OCI-LY7 (cell line): ENCODE data around the gene ZNF577. TPM values are rescaled to one million over a fixed set of nuclear protein-coding genes. Genes with fewer than 3 reads are reported as not detected.
A peak's percentile ranks its signal among the peaks of the same experiment; 100 is the strongest.
"Not testable (repeated sequence)": the region's sequence is repeated elsewhere in the genome, so short reads cannot be mapped to it uniquely, and the experiment has no call there.

Experiments used
- BruUV-seq: library from RNA; stranded (reverse); fragments of 400-500 nt; replicated peaks from 2 replicates; lab custom pipeline; 2021; lab: Mats Ljungman, UMichigan
- CTCF ChIA-PET: fragments of 300-600 bp; sonication (Branson Sonifier 250); formaldehyde crosslinking; loops from one replicate; lab custom pipeline; 2022; ENCODE audit warnings: antibody characterized with exemption; ENCODE audit not compliant: unreplicated experiment; lab: Charles Lee
- POLR2A ChIA-PET: fragments of 300-600 bp; sonication (Branson Sonifier 250); formaldehyde crosslinking; loops from one replicate; lab custom pipeline; 2022; ENCODE audit warnings: antibody characterized with exemption; lab: Charles Lee
- DNase-seq: peaks from one replicate; pipeline ENCODE4 v3.0.0-alpha.2; 2015; ENCODE audit warnings: low spot score
- H2AFZ ChIP-seq: fragments of 200-600 bp; sonication (generic), shearing (Covaris generic); 2 replicates; pipeline ENCODE4 v1.6.1; 2014; ENCODE audit warnings: mild to moderate bottlenecking, antibody characterized with exemption, low read length, moderate library complexity
- H3K27ac ChIP-seq: fragments of 200-600 bp; sonication (generic); 2 replicates; pipeline ENCODE4 v1.5.1; 2014; ENCODE audit warnings: mixed run types, low read depth, mild to moderate bottlenecking, moderate library complexity, low read length, inconsistent platforms; ENCODE audit not compliant: poor library complexity, severe bottlenecking
- H3K36me3 ChIP-seq: fragments of 200-600 bp; sonication (generic); 2 replicates; pipeline ENCODE4 v1.6.1; 2014; ENCODE audit warnings: mild to moderate bottlenecking, antibody characterized with exemption, low read length, moderate library complexity, mixed read lengths; ENCODE audit not compliant: insufficient read depth
- H3K4me1 ChIP-seq: fragments of 200-600 bp; sonication (generic); 2 replicates; pipeline ENCODE4 v1.5.1; 2014; ENCODE audit warnings: mild to moderate bottlenecking, low read length; ENCODE audit not compliant: insufficient read depth, poor library complexity, severe bottlenecking
- H3K4me2 ChIP-seq: fragments of 200-600 bp; sonication (generic); 2 replicates; pipeline ENCODE4 v1.6.1; 2014; ENCODE audit warnings: mild to moderate bottlenecking, low read length
- H3K4me3 ChIP-seq: fragments of 200-600 bp; sonication (generic); 2 replicates; pipeline ENCODE4 v1.5.1; 2014; ENCODE audit warnings: mild to moderate bottlenecking, low read depth, low read length; ENCODE audit not compliant: poor library complexity, severe bottlenecking
- H3K79me2 ChIP-seq: fragments of 200-600 bp; sonication (generic); 2 replicates; pipeline ENCODE4 v1.6.1; 2016; ENCODE audit warnings: low read depth, mild to moderate bottlenecking, low read length, moderate library complexity, mixed read lengths; ENCODE audit not compliant: insufficient read depth
- H3K9me2 ChIP-seq: fragments of 200-600 bp; sonication (generic); 2 replicates; pipeline ENCODE4 v1.6.1; 2016; ENCODE audit warnings: mild to moderate bottlenecking, low read length, mixed read lengths; ENCODE audit not compliant: insufficient read depth
- H3K9me3 ChIP-seq: fragments of 200-600 bp; sonication (generic); 2 replicates; pipeline ENCODE4 v1.6.1; 2014; ENCODE audit warnings: mild to moderate bottlenecking, mixed run types, low read length, mixed read lengths
- H4K20me1 ChIP-seq: fragments of 200-600 bp; sonication (generic); 2 replicates; pipeline ENCODE4 v1.6.1; 2014; ENCODE audit warnings: mild to moderate bottlenecking, antibody characterized with exemption, low read length, moderate library complexity, mixed read lengths; ENCODE audit not compliant: insufficient read depth
- CTCF ChIP-seq: fragments of 200-600 bp; sonication (generic); conservative IDR thresholded peaks from 2 replicates; pipeline ENCODE4 v1.5.1; 2014; ENCODE audit warnings: mild to moderate bottlenecking, antibody characterized with exemption, low read length, moderate library complexity, mixed read lengths
- EZH2phosphoT487 ChIP-seq: fragments of 200-600 bp; sonication (generic); IDR thresholded peaks from 2 replicates; pipeline ENCODE4 v1.6.1; 2018; ENCODE audit warnings: low read depth, borderline replicate concordance, mild to moderate bottlenecking, mixed run types, antibody characterized with exemption, low read length, moderate library complexity, mixed read lengths
- intact Hi-C: fragments of 100-400 bp; cut with micrococcal nuclease; formaldehyde crosslinking; loops from one replicate; pipeline ENCODE4 v1.10.0; 2022; ENCODE audit not compliant: unreplicated experiment
- total RNA-seq, 2 experiments: library from RNA; depleted of rRNA in 1 of 2; stranded (reverse); fragments of >200 nt in 1 of 2; shearing (Covaris generic) in 1 of 2; gene quantifications; 2 replicates each; pipeline ENCODE4 v1.2.3, GENCODE V29; 2014 to 2022

Gene ZNF577
- total RNA-seq, 2 experiments from 2014 or later: 2.0 to 9.6 TPM

- not testable (repeated sequence) for DNase-seq, H3K4me3 ChIP-seq
Measured at GRCh38 chr19:51906108-51906507, 18.4 kb upstream of the ZNF577 start.

GRCh38 chr19:51905639-51906038 is 17.9 kb upstream of the ZNF577 start:
- CTCF ChIA-PET, POLR2A ChIA-PET, H3K4me2 ChIP-seq, H3K9me2 ChIP-seq, H3K79me2 ChIP-seq, H3K4me3 ChIP-seq, H3K4me1 ChIP-seq, H4K20me1 ChIP-seq, H3K9me3 ChIP-seq, DNase-seq, H3K27ac ChIP-seq, BruUV-seq, intact Hi-C loops: not testable (repeated sequence)
- peak overlapping the region; percentile 73; the same call in 1 of the 2 replicates for H2AFZ ChIP-seq
- peaks cover 13% of the 10 kb centered on the region; the same call in 1 of the 2 replicates for H3K36me3 ChIP-seq

More at GRCh38 chr19:51906108-51906507, 18.4 kb upstream of the ZNF577 start:
- H2AFZ ChIP-seq, H3K36me3 ChIP-seq, H3K4me2 ChIP-seq, H3K27ac ChIP-seq, H4K20me1 ChIP-seq, H3K4me1 ChIP-seq, H3K79me2 ChIP-seq, POLR2A ChIA-PET, CTCF ChIA-PET, H3K9me3 ChIP-seq, BruUV-seq, intact Hi-C loops, H3K9me2 ChIP-seq: not testable (repeated sequence)

GRCh38 chr19:51905206-51905605 is 17.5 kb upstream of the ZNF577 start:
- Histone ChIP-seq H3K4me2 (no peak overlapping the region), H3K4me1 (peaks cover 4% of the 10 kb centered on the region), H3K4me3 (peak overlapping the region; percentile 78), H3K9me2 (no peaks in the 10 kb centered on the region), H2AFZ (peak overlapping the region; percentile 73; the same call in 1 of the 2 replicates), H3K36me3 (peaks cover 17% of the 10 kb centered on the region), H3K9me3 (0 out of 2 replicates have a peak, but pooled peaks cover 8% of the 10 kb centered on the region), H4K20me1 (no peaks in the 10 kb centered on the region), H3K79me2 (peaks cover 5% of the 10 kb centered on the region; the same call in 1 of the 2 replicates), H3K27ac (no peak overlapping the region)
- ChIA-PET POLR2A (no interaction called here), CTCF (no interaction called here)
- no TSS peak for BruUV-seq
- no peak for DNase-seq
- TF ChIP-seq EZH2phosphoT487: no peak
- TF ChIP-seq CTCF: no peak
- intact Hi-C loops: no loop called here
